H9 (cell line): ENCODE results near the gene CWC27. TPM values are rescaled to one million over a fixed set of nuclear protein-coding genes. Genes with fewer than 3 reads are reported as not detected.
A peak's percentile ranks its signal among the peaks of the same experiment; 100 is the strongest.

Source experiments
- DNase-seq: peaks from one replicate; pipeline ENCODE4 v3.0.0-alpha.2; 2017
- H2AFZ ChIP-seq: one replicate; pipeline ENCODE4 v1.6.1; 2013; ENCODE audit warnings: mild to moderate bottlenecking, low read length, control low read depth, moderate library complexity
- H2AK5ac ChIP-seq: 2 replicates; pipeline ENCODE4 v1.6.1; 2013; ENCODE audit warnings: low read length, control low read depth, mixed read lengths; ENCODE audit not compliant: insufficient read length
- H2BK120ac ChIP-seq: one replicate; pipeline ENCODE4 v1.6.1; 2013; ENCODE audit warnings: low read depth, mild to moderate bottlenecking, low read length, control low read depth, inconsistent platforms; ENCODE audit not compliant: poor library complexity, severe bottlenecking
- H2BK12ac ChIP-seq: 2 replicates; pipeline ENCODE4 v1.6.1; 2013; ENCODE audit warnings: low read length, control low read depth, mixed read lengths, low read depth; ENCODE audit not compliant: insufficient read length
- H2BK15ac ChIP-seq: 2 replicates; pipeline ENCODE4 v1.6.1; 2013; ENCODE audit warnings: low read depth, low read length, control low read depth
- H2BK20ac ChIP-seq: one replicate; pipeline ENCODE4 v1.6.1; 2013; ENCODE audit warnings: low read depth, mild to moderate bottlenecking, low read length, control low read depth, inconsistent platforms; ENCODE audit not compliant: poor library complexity, severe bottlenecking
- H2BK5ac ChIP-seq: 2 replicates; pipeline ENCODE4 v1.6.1; 2013; ENCODE audit warnings: low read length, control low read depth, mixed read lengths; ENCODE audit not compliant: insufficient read length
- H3K14ac ChIP-seq: 2 replicates; pipeline ENCODE4 v1.6.1; 2013; ENCODE audit warnings: low read length, control low read depth; ENCODE audit not compliant: insufficient read depth
- H3K18ac ChIP-seq: 2 replicates; pipeline ENCODE4 v1.6.1; 2013; ENCODE audit warnings: low read depth, mild to moderate bottlenecking, mixed read lengths, low read length, control low read depth; ENCODE audit not compliant: insufficient read length
- H3K23ac ChIP-seq: 2 replicates; pipeline ENCODE4 v1.6.1; 2013; ENCODE audit warnings: low read length, control low read depth, mixed read lengths, low read depth; ENCODE audit not compliant: insufficient read length
- H3K23me2 ChIP-seq: 2 replicates; pipeline ENCODE4 v1.6.1; 2013; ENCODE audit warnings: low read depth, mild to moderate bottlenecking, mixed read lengths, low read length, control low read depth; ENCODE audit not compliant: insufficient read length, poor library complexity, severe bottlenecking
- H3K27ac ChIP-seq: 2 replicates; pipeline ENCODE4 v1.5.1; 2013; ENCODE audit warnings: low read length, control low read depth, mixed read lengths, low read depth; ENCODE audit not compliant: insufficient read length
- H3K27me3 ChIP-seq: 2 replicates; pipeline ENCODE4 v1.6.1; 2013; ENCODE audit warnings: low read length, control low read depth, inconsistent platforms; ENCODE audit not compliant: insufficient read depth
- H3K4ac ChIP-seq: 2 replicates; pipeline ENCODE4 v1.6.1; 2013; ENCODE audit warnings: low read depth, mild to moderate bottlenecking, control low read depth, inconsistent platforms, low read length, moderate library complexity
- H3K4me1 ChIP-seq: 2 replicates; pipeline ENCODE4 v1.6.1; 2013; ENCODE audit warnings: low read length, control low read depth, inconsistent platforms; ENCODE audit not compliant: insufficient read depth
- H3K4me2 ChIP-seq: 2 replicates; pipeline ENCODE4 v1.6.1; 2013; ENCODE audit warnings: low read length, control low read depth, mixed read lengths; ENCODE audit not compliant: insufficient read length, insufficient read depth
- H3K56ac ChIP-seq: 2 replicates; pipeline ENCODE4 v1.6.1; 2013; ENCODE audit warnings: low read depth, mild to moderate bottlenecking, mixed read lengths, low read length, control low read depth; ENCODE audit not compliant: insufficient read length
- H3K79me1 ChIP-seq: 2 replicates; pipeline ENCODE4 v1.6.1; 2013; ENCODE audit warnings: low read depth, mild to moderate bottlenecking, moderate library complexity, low read length, control low read depth, inconsistent platforms; ENCODE audit not compliant: insufficient read depth, poor library complexity, severe bottlenecking
- H3K79me2 ChIP-seq: 2 replicates; pipeline ENCODE4 v1.6.1; 2013; ENCODE audit warnings: low read length, control low read depth, inconsistent platforms; ENCODE audit not compliant: insufficient read depth
- H3K9ac ChIP-seq: 2 replicates; pipeline ENCODE4 v1.6.1; 2013; ENCODE audit warnings: low read length, control low read depth, mixed read lengths; ENCODE audit not compliant: insufficient read length; ENCODE audit errors: extremely low read depth
- H3K9me3 ChIP-seq: one replicate; pipeline ENCODE4 v1.6.1; 2013; ENCODE audit warnings: low read depth, low read length, inconsistent platforms; ENCODE audit not compliant: control insufficient read depth
- H3T11ph ChIP-seq: one replicate; pipeline ENCODE4 v1.6.1; 2013; ENCODE audit warnings: mild to moderate bottlenecking, low read length, control low read depth, inconsistent platforms
- H4K20me1 ChIP-seq: one replicate; pipeline ENCODE4 v1.6.1; 2013; ENCODE audit not compliant: control insufficient read depth, insufficient read length, insufficient read depth
- H4K5ac ChIP-seq: 2 replicates; pipeline ENCODE4 v1.6.1; 2013; ENCODE audit warnings: low read depth, mild to moderate bottlenecking, mixed read lengths, low read length, control low read depth; ENCODE audit not compliant: insufficient read length
- H4K8ac ChIP-seq: replicated peaks from 2 replicates; pipeline ENCODE4 v1.6.1; 2013; ENCODE audit warnings: low read length, control low read depth, mixed read lengths, low read depth; ENCODE audit not compliant: insufficient read length
- H4K91ac ChIP-seq: 2 replicates; pipeline ENCODE4 v1.6.1; 2013; ENCODE audit warnings: low read depth, mild to moderate bottlenecking, moderate library complexity, mixed read lengths, low read length, control low read depth; ENCODE audit not compliant: insufficient read length
- H3K27ac Mint-ChIP-seq, 3 experiments: 2 replicates in 2 of 3; 3 replicates in 1 of 3; pipeline ENCODE4 v1.8.0; 2020 to 2021; ENCODE audit warnings: mixed read lengths in 3 of 3, mild to moderate bottlenecking in 1 of 3, moderate library complexity in 1 of 3
- H3K27me3 Mint-ChIP-seq: 2 replicates; pipeline ENCODE4 v1.8.0; 2021; ENCODE audit warnings: low read depth, mild to moderate bottlenecking, moderate library complexity, mixed read lengths
- H3K36me3 Mint-ChIP-seq, 3 experiments: 2 replicates in 2 of 3; 3 replicates in 1 of 3; pipeline ENCODE4 v1.8.0; 2020 to 2021; ENCODE audit warnings: low read depth in 3 of 3, mixed read lengths in 3 of 3; ENCODE audit not compliant: insufficient read depth in 1 of 3
- H3K4me1 Mint-ChIP-seq, 2 experiments: 2 replicates each; pipeline ENCODE4 v1.8.0; 2020; ENCODE audit warnings: mixed read lengths in 2 of 2
- H3K4me3 Mint-ChIP-seq, 2 experiments: 2 replicates in 1 of 2; 3 replicates in 1 of 2; pipeline ENCODE4 v1.8.0; 2020 to 2021; ENCODE audit warnings: mild to moderate bottlenecking in 2 of 2, mixed read lengths in 2 of 2, moderate library complexity in 1 of 2
- H3K9me3 Mint-ChIP-seq, 2 experiments: 2 replicates in 1 of 2; 3 replicates in 1 of 2; pipeline ENCODE4 v1.8.0; 2020; ENCODE audit warnings: mild to moderate bottlenecking in 2 of 2, mixed read lengths in 2 of 2, moderate library complexity in 1 of 2
- WGBS: extraction: QIAGEN DNeasy Blood & Tissue Kit; methylation state at CpG from one replicate; pipeline ENCODE4 v1.1.7; 2013; ENCODE audit warnings: missing lambda C conversion rate, low lambda C conversion rate, mixed read lengths; ENCODE audit not compliant: insufficient read length; ENCODE audit errors: extremely low coverage; 5-methylcytosine and 5-hydroxymethylcytosine counted together
- total RNA-seq: library from RNA; stranded (reverse); gene quantifications from 2 replicates; pipeline ENCODE4 v1.2.1, GENCODE V29; 2021
- TF ChIP-seq, protein P1 (sequence below): fragments of 200-600 bp; sonication (generic); conservative IDR thresholded peaks from 3 replicates; pipeline ENCODE4 v1.8.0; 2021; ENCODE audit warnings: antibody characterized with exemption, mild to moderate bottlenecking

CWC27 gene
- total RNA-seq, 1 experiment from 2014 or later, result 41.9 TPM

- TF ChIP-seq, protein P1, sequence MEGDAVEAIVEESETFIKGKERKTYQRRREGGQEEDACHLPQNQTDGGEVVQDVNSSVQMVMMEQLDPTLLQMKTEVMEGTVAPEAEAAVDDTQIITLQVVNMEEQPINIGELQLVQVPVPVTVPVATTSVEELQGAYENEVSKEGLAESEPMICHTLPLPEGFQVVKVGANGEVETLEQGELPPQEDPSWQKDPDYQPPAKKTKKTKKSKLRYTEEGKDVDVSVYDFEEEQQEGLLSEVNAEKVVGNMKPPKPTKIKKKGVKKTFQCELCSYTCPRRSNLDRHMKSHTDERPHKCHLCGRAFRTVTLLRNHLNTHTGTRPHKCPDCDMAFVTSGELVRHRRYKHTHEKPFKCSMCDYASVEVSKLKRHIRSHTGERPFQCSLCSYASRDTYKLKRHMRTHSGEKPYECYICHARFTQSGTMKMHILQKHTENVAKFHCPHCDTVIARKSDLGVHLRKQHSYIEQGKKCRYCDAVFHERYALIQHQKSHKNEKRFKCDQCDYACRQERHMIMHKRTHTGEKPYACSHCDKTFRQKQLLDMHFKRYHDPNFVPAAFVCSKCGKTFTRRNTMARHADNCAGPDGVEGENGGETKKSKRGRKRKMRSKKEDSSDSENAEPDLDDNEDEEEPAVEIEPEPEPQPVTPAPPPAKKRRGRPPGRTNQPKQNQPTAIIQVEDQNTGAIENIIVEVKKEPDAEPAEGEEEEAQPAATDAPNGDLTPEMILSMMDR, result no peak
- Histone ChIP-seq H3K4me2 (no peak overlapping the region), H2AFZ (no peak overlapping the region), H3T11ph (no peak overlapping the region), H3K23ac (no peak overlapping the region), H3K27me3 (no peaks in the 10 kb centered on the region), H3K79me1 (no peaks in the 10 kb centered on the region), H3K4ac (no peak overlapping the region), H2AK5ac (no peak overlapping the region), H2BK15ac (no peak overlapping the region), H3K23me2 (no peaks in the 10 kb centered on the region), H3K18ac (no peak overlapping the region), H2BK5ac (no peak overlapping the region), H3K9me3 (no peaks in the 10 kb centered on the region), H3K9ac (no peak overlapping the region), H3K79me2 (no peaks in the 10 kb centered on the region), H4K91ac (no peak overlapping the region), H4K5ac (no peak overlapping the region), H2BK20ac (no peak overlapping the region), H4K8ac (no peak overlapping the region), H2BK120ac (no peak overlapping the region), H3K14ac (no peak overlapping the region), H2BK12ac (no peak overlapping the region), H3K27ac (no peak overlapping the region), H3K4me1 (no peaks in the 10 kb centered on the region; the same call in 1 of the 2 replicates), H4K20me1 (no peaks in the 10 kb centered on the region), H3K56ac (no peak overlapping the region)
- H3K4me3 Mint-ChIP-seq, result no peak overlapping the region
- peak overlapping the region in 1 of 3 experiments; percentile 36; a peak in 1 of 7 replicates for H3K27ac Mint-ChIP-seq
- H3K9me3 Mint-ChIP-seq, result no peaks in the 10 kb centered on the region
- H3K4me1 Mint-ChIP-seq, result peaks cover 13 to 16% of the 10 kb centered on the region in 2 experiments
- H3K27me3 Mint-ChIP-seq, result no peaks in the 10 kb centered on the region
- no peak for DNase-seq
- no CpG with 5 or more reads among the region's 2 CpGs for WGBS
- H3K36me3 Mint-ChIP-seq, result no peaks in the 10 kb centered on the region
Measured at GRCh38 chr5:64814073-64814472, 45.3 kb downstream of the CWC27 start.
